ENCODE data around the gene MYO1D.

The MYO1D gene

GRCh38 chr17:32588135-32588534, 288.8 kb downstream of the MYO1D start:
- H3K9ac ChIP-seq (ENCODE audit: low read length) = no peak overlapping the region
- peaks cover 5% of the 10 kb centered on the region for H3K4me1 ChIP-seq (ENCODE audit: low read length)
- TF ChIP-seq EZH2phosphoT487 (IDR thresholded peaks at IDR 0.05; ENCODE audit: low read depth) (no peak), CTCF (IDR thresholded peaks at IDR 0.05; ENCODE audit: low read depth, low read length) (no peak)
- H3K27ac ChIP-seq (ENCODE audit: low read length) = no peak overlapping the region
- H4K20me1 ChIP-seq (ENCODE audit: insufficient read depth, low read length) = no peaks in the 10 kb centered on the region
- no peak overlapping the region for H3K4me3 ChIP-seq (ENCODE audit: low read length)
- no peaks in the 10 kb centered on the region for H3K79me2 ChIP-seq (ENCODE audit: low read length)
- H3K27me3 ChIP-seq (ENCODE audit: low read depth, low read length) = no peaks in the 10 kb centered on the region
- H3K9me3 ChIP-seq (ENCODE audit: insufficient read depth, low read length) = no peaks in the 10 kb centered on the region
- no peak overlapping the region for H2AFZ ChIP-seq (ENCODE audit: low read depth, low read length)
- H3K36me3 ChIP-seq (replicated peaks; ENCODE audit: low read depth, low read length) = peaks cover 5% of the 10 kb centered on the region
- no peak overlapping the region for H3K4me2 ChIP-seq (ENCODE audit: low read length)

- TF ChIP-seq EZH2phosphoT487 (IDR thresholded peaks at IDR 0.05; ENCODE audit: low read depth) (no peak), CTCF (IDR thresholded peaks at IDR 0.05; ENCODE audit: low read depth, low read length) (no peak)
- Histone ChIP-seq H3K4me2 (ENCODE audit: low read length) (no peak overlapping the region), H3K9me3 (ENCODE audit: insufficient read depth, low read length) (no peaks in the 10 kb centered on the region), H3K4me1 (ENCODE audit: low read length) (no peaks in the 10 kb centered on the region), H3K4me3 (ENCODE audit: low read length) (no peak overlapping the region), H3K36me3 (replicated peaks; ENCODE audit: low read depth, low read length) (peaks cover 7% of the 10 kb centered on the region), H3K79me2 (ENCODE audit: low read length) (no peaks in the 10 kb centered on the region), H3K27me3 (ENCODE audit: low read depth, low read length) (no peaks in the 10 kb centered on the region), H3K27ac (ENCODE audit: low read length) (no peak overlapping the region), H3K9ac (ENCODE audit: low read length) (no peak overlapping the region), H4K20me1 (ENCODE audit: insufficient read depth, low read length) (no peaks in the 10 kb centered on the region), H2AFZ (ENCODE audit: low read depth, low read length) (no peak overlapping the region)
Observed at GRCh38 chr17:32586666-32587065, 290.3 kb downstream of the MYO1D start.

GRCh38 chr17:32584792-32585191, 292.1 kb downstream of the MYO1D start:
- Histone ChIP-seq H3K4me2 (ENCODE audit: low read length) (no peak overlapping the region), H2AFZ (ENCODE audit: low read depth, low read length) (no peak overlapping the region), H3K9me3 (ENCODE audit: insufficient read depth, low read length) (no peaks in the 10 kb centered on the region), H3K36me3 (replicated peaks; ENCODE audit: low read depth, low read length) (peaks cover 7% of the 10 kb centered on the region), H3K27ac (ENCODE audit: low read length) (no peak overlapping the region), H3K4me3 (ENCODE audit: low read length) (no peak overlapping the region), H3K27me3 (ENCODE audit: low read depth, low read length) (no peaks in the 10 kb centered on the region), H3K79me2 (ENCODE audit: low read length) (no peaks in the 10 kb centered on the region), H3K9ac (ENCODE audit: low read length) (no peak overlapping the region), H4K20me1 (ENCODE audit: insufficient read depth, low read length) (no peaks in the 10 kb centered on the region), H3K4me1 (ENCODE audit: low read length) (no peaks in the 10 kb centered on the region)
- TF ChIP-seq CTCF (IDR thresholded peaks at IDR 0.05; ENCODE audit: low read depth, low read length) (no peak), EZH2phosphoT487 (IDR thresholded peaks at IDR 0.05; ENCODE audit: low read depth) (no peak)

GRCh38 chr17:32583053-32583452, 293.9 kb downstream of the MYO1D start:
- Histone ChIP-seq H4K20me1 (ENCODE audit: insufficient read depth, low read length) (no peaks in the 10 kb centered on the region), H3K4me2 (ENCODE audit: low read length) (no peak overlapping the region), H3K4me1 (ENCODE audit: low read length) (no peaks in the 10 kb centered on the region), H3K27me3 (ENCODE audit: low read depth, low read length) (no peaks in the 10 kb centered on the region), H2AFZ (ENCODE audit: low read depth, low read length) (no peak overlapping the region), H3K9ac (ENCODE audit: low read length) (no peak overlapping the region), H3K9me3 (ENCODE audit: insufficient read depth, low read length) (no peaks in the 10 kb centered on the region), H3K79me2 (ENCODE audit: low read length) (no peaks in the 10 kb centered on the region), H3K36me3 (replicated peaks; ENCODE audit: low read depth, low read length) (peaks cover 7% of the 10 kb centered on the region), H3K4me3 (ENCODE audit: low read length) (no peak overlapping the region), H3K27ac (ENCODE audit: low read length) (no peak overlapping the region)
- TF ChIP-seq CTCF (IDR thresholded peaks at IDR 0.05; ENCODE audit: low read depth, low read length) (no peak), EZH2phosphoT487 (IDR thresholded peaks at IDR 0.05; ENCODE audit: low read depth) (no peak)

All from OCI-LY3 (cell line).